Choroid plexus epithelial cell (primary cell): ENCODE measurements around the gene CYP20A1.

Source experiments
- DNase-seq: peaks from one replicate; pipeline ENCODE4 v3.0.0-alpha.2; 2010; ENCODE audit warnings: low read depth
- H3K4me3 ChIP-seq: 2 replicates; pipeline ENCODE4 v1.5.1; 2011; ENCODE audit warnings: low read depth, mild to moderate bottlenecking, control low read depth, low read length, moderate library complexity
- TF ChIP-seq, protein P1 (sequence below): conservative IDR thresholded peaks from 2 replicates; pipeline ENCODE4 v1.5.1; 2011; ENCODE audit warnings: low read depth, mild to moderate bottlenecking, control low read depth, inconsistent platforms, low read length, moderate library complexity

Gene CYP20A1

DNA sequence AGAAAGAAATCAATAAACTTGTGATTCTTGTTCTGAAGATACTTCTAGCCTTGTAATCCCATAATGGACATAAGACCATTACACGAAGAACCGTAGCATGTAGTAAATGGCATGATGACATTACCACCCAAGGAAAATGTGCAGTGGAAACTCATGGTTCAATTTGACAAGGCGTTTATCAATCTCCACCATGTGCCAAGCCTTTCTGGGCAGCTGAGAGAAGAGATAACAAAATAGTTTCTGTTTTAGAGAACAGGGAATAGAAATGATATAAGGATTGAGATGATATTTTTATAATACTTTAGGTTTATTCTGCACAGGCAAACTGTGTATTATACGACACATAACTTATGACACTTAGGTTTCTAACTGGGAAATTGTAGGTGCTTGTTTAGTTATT lies 108.6 kb downstream of the CYP20A1 start:
- no peak for DNase-seq
- TF ChIP-seq, protein P1, sequence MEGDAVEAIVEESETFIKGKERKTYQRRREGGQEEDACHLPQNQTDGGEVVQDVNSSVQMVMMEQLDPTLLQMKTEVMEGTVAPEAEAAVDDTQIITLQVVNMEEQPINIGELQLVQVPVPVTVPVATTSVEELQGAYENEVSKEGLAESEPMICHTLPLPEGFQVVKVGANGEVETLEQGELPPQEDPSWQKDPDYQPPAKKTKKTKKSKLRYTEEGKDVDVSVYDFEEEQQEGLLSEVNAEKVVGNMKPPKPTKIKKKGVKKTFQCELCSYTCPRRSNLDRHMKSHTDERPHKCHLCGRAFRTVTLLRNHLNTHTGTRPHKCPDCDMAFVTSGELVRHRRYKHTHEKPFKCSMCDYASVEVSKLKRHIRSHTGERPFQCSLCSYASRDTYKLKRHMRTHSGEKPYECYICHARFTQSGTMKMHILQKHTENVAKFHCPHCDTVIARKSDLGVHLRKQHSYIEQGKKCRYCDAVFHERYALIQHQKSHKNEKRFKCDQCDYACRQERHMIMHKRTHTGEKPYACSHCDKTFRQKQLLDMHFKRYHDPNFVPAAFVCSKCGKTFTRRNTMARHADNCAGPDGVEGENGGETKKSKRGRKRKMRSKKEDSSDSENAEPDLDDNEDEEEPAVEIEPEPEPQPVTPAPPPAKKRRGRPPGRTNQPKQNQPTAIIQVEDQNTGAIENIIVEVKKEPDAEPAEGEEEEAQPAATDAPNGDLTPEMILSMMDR, result no peak
- no peak overlapping the region for H3K4me3 ChIP-seq

DNA sequence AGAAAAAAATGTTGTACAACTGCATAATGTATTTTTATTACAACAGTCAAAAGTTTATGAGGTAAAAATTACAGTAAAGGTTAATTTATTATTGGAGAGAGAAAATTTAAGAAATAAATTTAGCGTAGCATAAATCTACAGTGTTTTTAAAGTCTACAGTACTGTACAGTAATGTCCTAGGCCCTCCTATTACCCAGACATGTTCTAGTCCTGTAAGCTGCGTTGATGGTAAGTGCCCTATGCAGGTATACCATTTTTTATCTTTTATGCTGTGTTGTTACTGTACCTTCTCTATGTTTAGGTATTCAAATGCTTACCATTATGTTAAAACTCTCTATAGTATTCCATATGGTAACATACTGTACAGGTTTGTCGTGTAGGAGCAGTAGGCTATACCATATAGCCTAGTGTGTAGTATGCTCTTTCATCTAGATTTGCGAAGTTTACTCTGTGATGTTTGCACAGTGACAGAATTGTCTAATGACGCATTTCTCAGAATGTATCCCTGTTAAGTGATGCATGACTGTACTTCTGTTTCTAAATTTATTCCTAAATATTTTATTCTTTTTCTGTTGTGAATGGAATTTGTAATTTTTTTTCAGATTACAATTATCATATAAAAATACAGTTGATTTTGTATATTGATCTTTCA lies 113.9 kb downstream of the CYP20A1 start:
- TF ChIP-seq, protein P1, result no peak
- no peak for DNase-seq
- H3K4me3 ChIP-seq, result no peak overlapping the region

DNA sequence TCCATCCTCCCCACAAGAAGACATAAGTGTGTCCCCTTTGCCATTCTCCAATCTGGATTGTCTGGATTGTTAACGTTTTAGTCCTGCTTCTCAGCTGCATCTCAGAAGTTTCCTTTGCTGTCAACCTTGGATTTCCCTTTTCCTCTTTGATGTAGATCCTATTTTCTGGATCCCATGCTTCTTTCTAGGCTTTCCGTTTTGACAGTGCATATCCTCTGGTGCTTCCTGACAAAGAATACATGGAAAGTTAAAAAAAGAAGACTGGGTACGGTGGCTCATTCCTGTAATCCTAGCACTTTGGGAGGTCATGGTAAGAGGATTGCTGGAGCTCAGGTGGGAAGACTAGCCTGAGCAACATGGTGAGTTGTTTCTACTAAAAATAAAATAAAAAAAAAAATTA lies 116.1 kb downstream of the CYP20A1 start:
- no peak for DNase-seq
- TF ChIP-seq, protein P1, result no peak
- no peak overlapping the region for H3K4me3 ChIP-seq
